Measurements from ENCODE around the gene PRR20G.

PRR20G gene

DNA sequence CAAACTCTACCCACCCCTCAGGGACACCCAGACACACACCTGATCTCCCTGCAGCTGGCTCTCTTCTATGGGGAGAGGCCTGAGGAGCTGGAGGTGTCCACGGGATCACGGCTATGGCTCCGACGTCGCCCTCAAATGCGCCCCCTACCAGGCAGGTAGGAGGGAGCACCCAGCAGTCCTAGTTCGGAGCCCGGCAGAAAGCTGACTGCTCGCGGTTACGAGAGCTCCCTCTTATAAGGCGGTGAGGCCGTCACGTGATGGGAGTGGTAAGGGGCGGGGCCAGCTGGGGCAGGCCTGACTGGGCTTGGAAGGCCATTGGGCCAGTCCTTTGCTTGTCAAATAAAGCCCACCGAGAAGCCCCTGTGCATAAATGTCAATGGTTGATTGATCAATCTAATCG lies at the start of gene PRR20G:
Gene PRR20G, minus strand, starts transcription at position 207 of the 400 bp plus-strand sequence. CDS start 681 bp downstream, outside the sequence.
- no peak within 1 kb of the TSS for H3K27ac ChIP-seq (ENCODE audit: extremely low read depth, low read depth, low read length)
- no peak within 1 kb of the TSS for H3K4me3 ChIP-seq (ENCODE audit: low read depth, low read length)
- POLR2A ChIA-PET = no interaction called here
- H3K4me1 ChIP-seq (ENCODE audit: control insufficient read depth, insufficient read depth, low read length) = no peaks in the 10 kb centered on the region
- CTCF ChIA-PET = interaction anchor here (0.7 kb wide), 1 partner anchor 354 kb away, joined by 3 read pairs; no protein-coding TSS in a partner anchor
- TF ChIP-seq ZNF350 (tag by site-specific recombination; IDR thresholded peaks at IDR 0.05) (no peak), ZNF274 (IDR thresholded peaks at IDR 0.05; ENCODE audit: low read length) (no peak), ZNF274 (tag by site-specific recombination; IDR thresholded peaks at IDR 0.05; ENCODE audit: borderline replicate concordance) (no peak), ZBTB8A (tag by site-specific recombination; IDR thresholded peaks at IDR 0.05) (no peak), ZNF174 (tag by site-specific recombination; IDR thresholded peaks at IDR 0.05) (no peak), ZNF768 (tag by site-specific recombination; IDR thresholded peaks at IDR 0.05) (no peak), RBAK (tag by site-specific recombination; IDR thresholded peaks at IDR 0.05) (no peak), ZNF621 (tag by site-specific recombination; IDR thresholded peaks at IDR 0.05) (no peak), ZNF571 (tag by site-specific recombination; IDR thresholded peaks at IDR 0.05) (no peak), ZNF132 (tag by site-specific recombination; IDR thresholded peaks at IDR 0.05; ENCODE audit: borderline replicate concordance) (no peak), ZNF596 (tag by site-specific recombination; IDR thresholded peaks at IDR 0.05) (no peak), GLIS2 (tag by site-specific recombination; IDR thresholded peaks at IDR 0.05) (no peak), ZNF404 (tag by site-specific recombination; IDR thresholded peaks at IDR 0.05) (no peak), ZNF488 (tag by site-specific recombination; IDR thresholded peaks at IDR 0.05) (no peak), ZNF214 (tag by site-specific recombination; IDR thresholded peaks at IDR 0.05; ENCODE audit: borderline replicate concordance) (no peak), ZBTB48 (tag by site-specific recombination; IDR thresholded peaks at IDR 0.05) (no peak), REST (tag by site-specific recombination; IDR thresholded peaks at IDR 0.05) (no peak), ZNF302 (tag by site-specific recombination; IDR thresholded peaks at IDR 0.05; ENCODE audit: low read depth) (no peak)
- TF ChIP-seq, protein P1, sequence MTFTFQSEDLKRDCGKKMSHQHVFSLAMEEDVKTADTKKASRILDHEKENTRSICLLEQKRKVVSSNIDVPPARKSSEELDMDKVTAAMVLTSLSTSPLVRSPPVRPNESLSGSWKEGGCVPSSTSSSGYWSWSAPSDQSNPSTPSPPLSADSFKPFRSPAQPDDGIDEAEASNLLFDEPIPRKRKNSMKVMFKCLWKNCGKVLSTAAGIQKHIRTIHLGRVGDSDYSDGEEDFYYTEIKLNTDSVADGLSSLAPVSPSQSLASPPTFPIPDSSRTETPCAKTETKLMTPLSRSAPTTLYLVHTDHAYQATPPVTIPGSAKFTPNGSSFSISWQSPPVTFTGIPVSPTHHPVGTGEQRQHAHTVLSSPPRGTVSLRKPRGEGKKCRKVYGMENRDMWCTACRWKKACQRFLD (tag by site-specific recombination; IDR thresholded peaks at IDR 0.05) = no peak
- TF ChIP-seq, protein P2, sequence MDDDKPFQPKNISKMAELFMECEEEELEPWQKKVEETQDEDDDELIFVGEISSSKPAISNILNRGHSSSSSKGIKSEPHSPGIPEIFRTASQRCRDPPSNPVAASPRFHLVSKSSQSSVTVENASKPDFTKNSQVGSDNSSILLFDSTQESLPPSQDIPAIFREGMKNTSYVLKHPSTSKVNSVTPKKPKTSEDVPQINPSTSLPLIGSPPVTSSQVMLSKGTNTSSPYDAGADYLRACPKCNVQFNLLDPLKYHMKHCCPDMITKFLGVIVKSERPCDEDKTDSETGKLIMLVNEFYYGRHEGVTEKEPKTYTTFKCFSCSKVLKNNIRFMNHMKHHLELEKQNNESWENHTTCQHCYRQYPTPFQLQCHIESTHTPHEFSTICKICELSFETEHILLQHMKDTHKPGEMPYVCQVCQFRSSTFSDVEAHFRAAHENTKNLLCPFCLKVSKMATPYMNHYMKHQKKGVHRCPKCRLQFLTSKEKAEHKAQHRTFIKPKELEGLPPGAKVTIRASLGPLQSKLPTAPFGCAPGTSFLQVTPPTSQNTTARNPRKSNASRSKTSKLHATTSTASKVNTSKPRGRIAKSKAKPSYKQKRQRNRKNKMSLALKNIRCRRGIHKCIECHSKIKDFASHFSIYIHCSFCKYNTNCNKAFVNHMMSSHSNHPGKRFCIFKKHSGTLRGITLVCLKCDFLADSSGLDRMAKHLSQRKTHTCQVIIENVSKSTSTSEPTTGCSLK (tag by site-specific recombination; IDR thresholded peaks at IDR 0.05) = no peak
- TF ChIP-seq, protein P3, sequence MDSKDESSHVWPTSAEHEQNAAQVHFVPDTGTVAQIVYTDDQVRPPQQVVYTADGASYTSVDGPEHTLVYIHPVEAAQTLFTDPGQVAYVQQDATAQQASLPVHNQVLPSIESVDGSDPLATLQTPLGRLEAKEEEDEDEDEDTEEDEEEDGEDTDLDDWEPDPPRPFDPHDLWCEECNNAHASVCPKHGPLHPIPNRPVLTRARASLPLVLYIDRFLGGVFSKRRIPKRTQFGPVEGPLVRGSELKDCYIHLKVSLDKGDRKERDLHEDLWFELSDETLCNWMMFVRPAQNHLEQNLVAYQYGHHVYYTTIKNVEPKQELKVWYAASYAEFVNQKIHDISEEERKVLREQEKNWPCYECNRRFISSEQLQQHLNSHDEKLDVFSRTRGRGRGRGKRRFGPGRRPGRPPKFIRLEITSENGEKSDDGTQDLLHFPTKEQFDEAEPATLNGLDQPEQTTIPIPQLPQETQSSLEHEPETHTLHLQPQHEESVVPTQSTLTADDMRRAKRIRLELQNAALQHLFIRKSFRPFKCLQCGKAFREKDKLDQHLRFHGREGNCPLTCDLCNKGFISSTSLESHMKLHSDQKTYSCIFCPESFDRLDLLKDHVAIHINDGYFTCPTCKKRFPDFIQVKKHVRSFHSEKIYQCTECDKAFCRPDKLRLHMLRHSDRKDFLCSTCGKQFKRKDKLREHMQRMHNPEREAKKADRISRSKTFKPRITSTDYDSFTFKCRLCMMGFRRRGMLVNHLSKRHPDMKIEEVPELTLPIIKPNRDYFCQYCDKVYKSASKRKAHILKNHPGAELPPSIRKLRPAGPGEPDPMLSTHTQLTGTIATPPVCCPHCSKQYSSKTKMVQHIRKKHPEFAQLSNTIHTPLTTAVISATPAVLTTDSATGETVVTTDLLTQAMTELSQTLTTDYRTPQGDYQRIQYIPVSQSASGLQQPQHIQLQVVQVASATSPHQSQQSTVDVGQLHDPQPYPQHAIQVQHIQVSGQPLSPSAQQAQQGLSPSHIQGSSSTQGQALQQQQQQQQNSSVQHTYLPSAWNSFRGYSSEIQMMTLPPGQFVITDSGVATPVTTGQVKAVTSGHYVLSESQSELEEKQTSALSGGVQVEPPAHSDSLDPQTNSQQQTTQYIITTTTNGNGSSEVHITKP (tag by site-specific recombination; IDR thresholded peaks at IDR 0.05) = no peak
- no peaks in the 10 kb centered on the region for H3K9me3 ChIP-seq (ENCODE audit: control insufficient read depth, insufficient read depth, low read depth, low read length)
- H3K36me3 ChIP-seq (ENCODE audit: control insufficient read depth in 2 of 2, insufficient read depth in 1 of 2, low read length in 2 of 2) = no peaks in the 10 kb centered on the region
